ENCODE data around the gene GAB1.

GAB1 gene

GRCh38 chr4:143417679-143418403, 81.2 kb downstream of the GAB1 start:
- DNase-seq (ENCODE audit: low read depth in 3 of 3): no peak

GRCh38 chr4:143420227-143420626, 83.6 kb downstream of the GAB1 start:
- no peak for DNase-seq (ENCODE audit: low read depth in 3 of 3)

GRCh38 chr4:143421609-143422008, 84.9 kb downstream of the GAB1 start:
- no peak for DNase-seq (ENCODE audit: low read depth in 3 of 3)

GRCh38 chr4:143424276-143424675, 87.6 kb downstream of the GAB1 start:
- no peak for DNase-seq (ENCODE audit: low read depth in 3 of 3)

GRCh38 chr4:143431526-143432257, 95.0 kb downstream of the GAB1 start:
- no peak for DNase-seq (ENCODE audit: low read depth in 3 of 3)

DNA sequence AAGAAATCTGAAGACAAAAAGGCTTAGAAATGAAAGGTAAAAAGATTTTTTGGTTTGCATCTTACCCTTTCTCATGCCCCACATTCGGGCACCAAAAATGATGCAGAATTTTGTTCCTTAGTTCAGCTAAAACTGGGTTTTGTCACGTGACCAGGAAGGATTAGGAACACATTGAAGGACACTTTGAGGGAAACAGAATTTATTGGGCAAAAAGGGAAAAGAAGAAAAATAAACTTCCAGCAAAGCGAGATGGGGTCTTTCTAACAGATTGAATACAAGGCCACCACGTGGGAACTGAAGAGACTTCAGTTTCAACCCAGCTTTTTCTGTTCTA, 95.5 kb downstream of the GAB1 start:
- DNase-seq (ENCODE audit: low read depth in 3 of 3): no peak

DNA sequence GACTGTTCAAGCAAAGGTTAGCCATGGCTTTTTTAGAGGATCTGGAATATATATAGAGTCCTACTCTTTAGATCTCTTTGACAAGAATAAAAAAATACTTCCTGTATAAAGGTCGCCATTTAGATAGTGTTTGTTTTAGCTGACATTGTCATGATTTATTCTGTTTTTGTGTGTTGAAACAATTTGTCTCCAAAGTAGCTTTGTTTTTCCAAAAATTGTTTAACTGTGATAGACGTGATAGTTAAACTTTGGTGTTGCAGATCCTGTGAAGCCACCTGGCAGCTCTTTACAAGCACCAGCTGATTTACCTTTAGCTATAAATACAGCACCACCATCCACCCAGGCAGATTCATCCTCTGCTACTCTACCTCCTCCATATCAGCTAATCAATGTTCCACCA, 96.6 kb downstream of the GAB1 start:
- no peak for DNase-seq (ENCODE audit: low read depth in 3 of 3)

GRCh38 chr4:143435955-143436354, 99.3 kb downstream of the GAB1 start:
- DNase-seq (ENCODE audit: low read depth in 3 of 3): no peak

GRCh38 chr4:143437476-143437875, 100.8 kb downstream of the GAB1 start:
- no peak for DNase-seq (ENCODE audit: low read depth in 3 of 3)

- DNase-seq (ENCODE audit: low read depth in 3 of 3): no peak
Observed at GRCh38 chr4:143437937-143438336, 101.3 kb downstream of the GAB1 start.

DNA sequence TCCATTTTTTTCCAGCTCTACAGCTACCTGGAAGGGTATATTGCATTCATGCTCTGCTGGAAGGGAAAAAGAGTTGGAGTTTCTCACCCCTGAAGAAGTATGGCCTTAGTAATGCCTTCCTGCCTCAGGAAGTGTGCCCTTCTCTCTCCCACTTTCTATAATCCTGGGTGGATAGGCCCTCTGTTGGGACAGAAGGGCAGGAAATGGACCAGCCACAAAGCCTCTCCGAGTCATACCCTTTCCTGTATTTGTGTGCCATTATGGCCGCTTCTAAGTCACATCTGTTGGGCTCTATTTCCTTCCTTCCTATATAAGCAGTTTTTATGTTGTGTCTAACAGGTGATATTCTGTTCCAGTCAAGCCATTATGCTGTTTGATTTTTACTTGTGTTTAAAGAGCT, 102.0 kb downstream of the GAB1 start:
- no peak for DNase-seq (ENCODE audit: low read depth in 3 of 3)

DNA sequence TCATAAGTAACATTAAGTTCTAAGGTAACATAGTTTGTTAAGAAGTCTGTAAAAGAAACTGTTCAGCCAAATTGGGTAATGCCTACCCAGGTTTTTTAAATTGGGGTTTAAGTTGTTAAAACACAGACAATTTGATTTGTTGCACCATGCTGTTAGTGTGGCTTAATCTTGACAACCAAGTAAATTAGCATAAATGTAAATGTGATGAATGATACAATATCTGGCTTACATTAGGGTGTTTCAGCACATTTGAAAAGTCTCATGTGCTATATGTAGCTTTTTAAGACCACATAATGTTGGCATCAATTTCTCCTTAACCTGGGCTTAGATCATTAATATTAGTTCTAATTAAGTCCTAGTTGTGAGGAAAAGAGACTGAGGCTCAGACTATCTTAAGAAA, 104.4 kb downstream of the GAB1 start:
- no peak for DNase-seq (ENCODE audit: low read depth in 3 of 3)

DNA sequence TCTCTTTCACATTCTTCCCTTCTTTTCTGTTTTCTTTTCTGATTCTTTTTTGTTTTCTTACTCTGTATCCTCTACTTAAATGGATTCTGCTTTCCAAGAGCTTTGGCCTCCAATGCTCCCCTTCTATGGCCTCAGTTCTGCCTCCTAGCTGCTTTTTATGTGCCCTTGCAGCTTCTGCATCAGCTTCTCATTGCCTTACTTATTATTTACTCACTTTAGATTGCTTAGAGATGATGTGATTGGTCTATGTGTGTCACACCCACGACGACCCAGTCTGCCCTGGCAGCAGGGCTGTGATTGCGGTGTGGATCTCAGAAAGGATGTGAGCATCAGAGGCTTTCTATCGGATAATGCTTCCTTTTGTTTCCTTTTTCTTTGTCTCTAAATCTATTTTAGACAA, 105.0 kb downstream of the GAB1 start:
- DNase-seq (ENCODE audit: low read depth in 3 of 3): no peak

GRCh38 chr4:143443728-143444127, 107.1 kb downstream of the GAB1 start:
- no peak for DNase-seq (ENCODE audit: low read depth in 3 of 3)

DNA sequence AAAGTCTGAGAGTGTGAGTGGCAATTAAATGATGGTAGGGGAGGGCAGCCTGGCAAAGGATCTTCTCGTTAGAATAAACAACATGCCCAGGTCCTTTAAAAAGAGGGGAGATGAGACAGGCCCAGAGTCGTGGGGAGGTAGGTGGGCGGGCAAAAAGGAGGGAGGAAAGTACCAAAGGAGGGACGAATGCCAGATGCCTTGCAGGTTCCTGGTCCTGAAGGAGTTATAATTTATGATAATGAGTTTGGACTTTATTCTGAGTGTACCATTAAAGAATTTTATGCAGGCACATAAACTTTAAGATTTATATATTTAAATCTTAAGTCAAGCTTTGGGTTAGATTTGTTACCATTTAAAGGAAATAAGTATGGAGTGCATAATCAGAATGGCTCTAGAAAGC, 114.5 kb downstream of the GAB1 start:
- no peak for DNase-seq (ENCODE audit: low read depth in 3 of 3)

- DNase-seq (ENCODE audit: low read depth in 3 of 3): no peak
Observed at GRCh38 chr4:143455211-143455610, 118.5 kb downstream of the GAB1 start.

- no peak for DNase-seq (ENCODE audit: low read depth in 3 of 3)
Observed at GRCh38 chr4:143458966-143459365, 122.3 kb downstream of the GAB1 start.

DNA sequence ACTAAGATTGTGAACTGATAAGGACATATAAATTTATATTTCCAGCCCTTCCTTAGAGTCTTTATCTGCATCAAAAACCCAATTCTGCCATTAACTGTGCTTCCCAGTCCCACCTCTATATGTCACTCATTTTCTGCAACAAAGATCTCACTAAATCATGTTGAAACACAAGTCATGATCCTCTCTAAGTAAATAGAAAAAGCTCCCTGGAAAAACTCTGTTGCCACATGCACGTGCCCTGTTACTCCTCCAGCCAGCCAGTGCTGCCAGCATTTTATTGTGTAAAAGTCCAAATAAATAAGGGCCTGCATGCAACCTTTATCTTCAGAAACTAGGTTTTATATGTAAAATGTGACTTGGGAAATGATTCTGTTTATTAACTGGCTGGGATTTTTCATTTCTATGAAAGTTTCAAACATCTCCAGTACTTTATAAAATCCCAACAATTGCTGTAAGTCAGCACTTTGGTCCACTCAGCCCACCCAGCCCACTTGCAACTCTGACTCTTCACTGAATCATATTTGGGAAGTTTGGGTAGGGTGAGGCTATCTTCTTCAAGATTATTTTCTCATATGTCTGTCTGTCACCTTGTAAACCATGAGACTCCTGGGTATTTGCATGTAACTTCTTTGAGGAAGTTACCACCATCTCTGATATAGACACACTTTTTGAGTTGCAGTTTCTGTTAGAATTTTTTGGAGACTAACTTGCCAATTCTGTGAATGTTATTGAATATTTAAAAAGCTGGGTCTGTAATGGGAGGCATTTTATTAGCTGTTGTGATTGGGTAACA, 136.9 kb downstream of the GAB1 start:
- no peak for DNase-seq (ENCODE audit: low read depth in 3 of 3)

- DNase-seq (ENCODE audit: low read depth in 3 of 3): no peak
Observed at GRCh38 chr4:143477487-143477886, 140.8 kb downstream of the GAB1 start.

DNA sequence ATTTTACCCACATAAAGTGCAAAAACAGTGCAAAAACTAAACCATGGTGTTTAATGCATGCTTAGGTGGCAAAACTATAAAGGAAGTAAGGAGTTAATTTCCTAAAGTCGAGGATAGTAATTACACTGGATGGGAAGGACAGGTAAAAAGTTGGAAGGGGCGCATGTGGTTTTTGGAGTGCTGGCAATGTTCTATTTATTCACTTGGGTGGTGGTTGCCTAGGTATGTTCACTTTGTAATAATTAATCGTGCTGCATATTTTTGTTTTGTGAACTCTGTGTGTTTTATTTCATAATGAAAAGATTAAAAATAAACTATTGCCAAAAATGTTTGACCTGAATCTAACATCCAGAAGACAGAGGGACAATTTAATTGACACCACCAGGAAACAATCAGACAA, 144.7 kb downstream of the GAB1 start:
- no peak for DNase-seq (ENCODE audit: low read depth in 3 of 3)

- no peak for DNase-seq (ENCODE audit: low read depth in 3 of 3)
Observed at GRCh38 chr4:143482840-143483239, 146.2 kb downstream of the GAB1 start.

- no peak for DNase-seq (ENCODE audit: low read depth in 3 of 3)
Observed at GRCh38 chr4:143486314-143486713, 149.6 kb downstream of the GAB1 start.

- DNase-seq (ENCODE audit: low read depth in 3 of 3): no peak
Observed at GRCh38 chr4:143488687-143489086, 152.0 kb downstream of the GAB1 start.

Measured in stimulated activated CD4-positive, alpha-beta T cell treated with anti-CD3 and anti-CD28 coated beads, TNF-alpha, amount 100 ng/mL, for 4 hours (primary cell).